Osteocyte (in vitro differentiated cells): ENCODE data around the gene HACD4. TPM values are rescaled to one million over a fixed set of nuclear protein-coding genes. Genes with fewer than 3 reads are reported as not detected.

ENCODE experiments used
- DNase-seq: peaks from one replicate; pipeline ENCODE4 v3.0.0; 2021; ENCODE audit warnings: mixed read lengths; ENCODE audit not compliant: unreplicated experiment; ENCODE audit errors: extremely low spot score
- H3K27ac Mint-ChIP-seq: one replicate; pipeline ENCODE4 v1.8.0; 2021; ENCODE audit warnings: mild to moderate bottlenecking, mixed read lengths; ENCODE audit not compliant: unreplicated experiment
- H3K27me3 Mint-ChIP-seq: one replicate; pipeline ENCODE4 v1.8.0; 2021; ENCODE audit warnings: mixed read lengths; ENCODE audit not compliant: unreplicated experiment
- H3K36me3 Mint-ChIP-seq: one replicate; pipeline ENCODE4 v1.8.0; 2021; ENCODE audit warnings: mixed read lengths; ENCODE audit not compliant: unreplicated experiment
- H3K4me1 Mint-ChIP-seq: one replicate; pipeline ENCODE4 v1.8.0; 2021; ENCODE audit warnings: mixed read lengths; ENCODE audit not compliant: unreplicated experiment
- H3K4me3 Mint-ChIP-seq: one replicate; pipeline ENCODE4 v1.8.0; 2021; ENCODE audit warnings: mild to moderate bottlenecking, moderate library complexity, mixed read lengths; ENCODE audit not compliant: unreplicated experiment
- H3K9me3 Mint-ChIP-seq: one replicate; pipeline ENCODE4 v1.8.0; 2021; ENCODE audit warnings: mixed read lengths; ENCODE audit not compliant: unreplicated experiment
- total RNA-seq: library from RNA; stranded (reverse); gene quantifications from 2 replicates; pipeline ENCODE4 v1.2.1, GENCODE V29; 2021
- TF ChIP-seq, protein P1 (sequence below): fragments of 200-600 bp; sonication (generic); IDR thresholded peaks from 2 replicates; pipeline ENCODE4 v1.5.0; 2021; ENCODE audit warnings: antibody characterized with exemption, mild to moderate bottlenecking, moderate library complexity

Gene HACD4
- total RNA-seq, 1 donor from 2014 or later = 2.4 TPM

DNA sequence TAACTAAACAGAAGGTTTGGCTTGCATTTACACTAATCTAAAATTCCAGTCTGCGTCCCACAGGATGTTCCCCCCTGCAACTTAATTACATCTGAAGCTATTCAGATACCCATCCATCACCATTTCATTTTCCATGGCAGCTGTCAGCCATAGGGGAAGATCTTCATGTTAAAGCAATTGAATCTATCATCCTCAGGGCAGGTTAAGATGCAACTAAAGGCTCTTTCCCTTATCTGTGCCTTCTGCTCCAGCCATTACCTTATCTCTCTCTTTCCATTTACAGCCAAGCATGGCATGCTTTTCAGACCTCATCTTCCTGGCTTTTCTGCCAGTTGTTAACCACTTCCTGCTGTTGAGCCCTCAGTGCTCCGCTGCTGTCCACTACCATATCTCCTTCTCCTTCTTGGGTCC lies 15.8 kb upstream of the HACD4 start:
- DNase-seq = no peak
- no peaks in the 10 kb centered on the region for H3K9me3 Mint-ChIP-seq
- H3K36me3 Mint-ChIP-seq = no peaks in the 10 kb centered on the region
- no peak overlapping the region for H3K27ac Mint-ChIP-seq
- H3K4me1 Mint-ChIP-seq = peaks cover 2% of the 10 kb centered on the region
- no peak overlapping the region for H3K4me3 Mint-ChIP-seq
- peaks cover 1% of the 10 kb centered on the region for H3K27me3 Mint-ChIP-seq
- TF ChIP-seq, protein P1, sequence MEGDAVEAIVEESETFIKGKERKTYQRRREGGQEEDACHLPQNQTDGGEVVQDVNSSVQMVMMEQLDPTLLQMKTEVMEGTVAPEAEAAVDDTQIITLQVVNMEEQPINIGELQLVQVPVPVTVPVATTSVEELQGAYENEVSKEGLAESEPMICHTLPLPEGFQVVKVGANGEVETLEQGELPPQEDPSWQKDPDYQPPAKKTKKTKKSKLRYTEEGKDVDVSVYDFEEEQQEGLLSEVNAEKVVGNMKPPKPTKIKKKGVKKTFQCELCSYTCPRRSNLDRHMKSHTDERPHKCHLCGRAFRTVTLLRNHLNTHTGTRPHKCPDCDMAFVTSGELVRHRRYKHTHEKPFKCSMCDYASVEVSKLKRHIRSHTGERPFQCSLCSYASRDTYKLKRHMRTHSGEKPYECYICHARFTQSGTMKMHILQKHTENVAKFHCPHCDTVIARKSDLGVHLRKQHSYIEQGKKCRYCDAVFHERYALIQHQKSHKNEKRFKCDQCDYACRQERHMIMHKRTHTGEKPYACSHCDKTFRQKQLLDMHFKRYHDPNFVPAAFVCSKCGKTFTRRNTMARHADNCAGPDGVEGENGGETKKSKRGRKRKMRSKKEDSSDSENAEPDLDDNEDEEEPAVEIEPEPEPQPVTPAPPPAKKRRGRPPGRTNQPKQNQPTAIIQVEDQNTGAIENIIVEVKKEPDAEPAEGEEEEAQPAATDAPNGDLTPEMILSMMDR = no peak

DNA sequence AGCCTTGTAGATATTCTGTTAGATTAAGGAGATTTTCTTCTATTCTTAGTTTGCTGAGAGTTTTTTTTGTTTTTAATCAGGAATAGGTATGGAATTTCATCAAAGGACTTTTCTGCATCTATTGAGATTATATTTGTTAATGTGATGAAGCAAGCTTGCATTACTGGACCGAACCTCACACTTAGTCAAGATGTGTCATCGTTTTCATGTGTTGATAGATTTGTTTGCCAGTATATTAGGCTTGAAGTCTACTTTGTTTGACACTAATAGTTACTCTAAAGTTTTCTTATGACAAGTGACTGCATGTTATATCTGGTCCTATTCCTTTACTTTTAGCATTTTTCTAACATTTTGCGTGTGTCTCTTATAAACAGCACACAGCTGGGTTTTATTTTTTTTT lies 12.4 kb upstream of the HACD4 start:
- DNase-seq = no peak
- no peaks in the 10 kb centered on the region for H3K36me3 Mint-ChIP-seq
- no peak overlapping the region for H3K27ac Mint-ChIP-seq
- no peaks in the 10 kb centered on the region for H3K9me3 Mint-ChIP-seq
- peaks cover 1% of the 10 kb centered on the region for H3K27me3 Mint-ChIP-seq
- H3K4me3 Mint-ChIP-seq = no peak overlapping the region
- no peaks in the 10 kb centered on the region for H3K4me1 Mint-ChIP-seq
- TF ChIP-seq, protein P1 = no peak

DNA sequence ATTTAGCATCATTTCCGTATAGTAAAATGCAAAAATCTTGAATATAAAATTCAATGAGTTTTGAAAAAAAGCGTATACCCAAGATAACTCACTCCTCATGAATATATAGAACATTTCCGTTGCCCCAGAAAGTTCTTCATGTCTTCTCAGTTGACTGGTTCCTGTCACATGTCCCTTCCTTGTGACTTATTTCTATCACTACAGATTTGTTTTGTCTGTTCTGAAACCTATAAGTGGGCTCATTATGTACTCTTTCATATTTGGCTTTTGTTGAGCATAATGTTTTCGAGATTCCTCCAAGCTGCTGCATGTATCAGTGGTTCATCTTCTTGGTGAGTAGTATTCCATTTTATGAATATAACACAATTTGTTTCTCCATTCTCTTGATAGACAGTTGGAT lies 11.0 kb upstream of the HACD4 start:
- no peaks in the 10 kb centered on the region for H3K4me1 Mint-ChIP-seq
- H3K27me3 Mint-ChIP-seq = peaks cover 1% of the 10 kb centered on the region
- H3K36me3 Mint-ChIP-seq = no peaks in the 10 kb centered on the region
- no peak overlapping the region for H3K27ac Mint-ChIP-seq
- H3K4me3 Mint-ChIP-seq = no peak overlapping the region
- no peak for DNase-seq
- H3K9me3 Mint-ChIP-seq = no peaks in the 10 kb centered on the region
- TF ChIP-seq, protein P1 = no peak

DNA sequence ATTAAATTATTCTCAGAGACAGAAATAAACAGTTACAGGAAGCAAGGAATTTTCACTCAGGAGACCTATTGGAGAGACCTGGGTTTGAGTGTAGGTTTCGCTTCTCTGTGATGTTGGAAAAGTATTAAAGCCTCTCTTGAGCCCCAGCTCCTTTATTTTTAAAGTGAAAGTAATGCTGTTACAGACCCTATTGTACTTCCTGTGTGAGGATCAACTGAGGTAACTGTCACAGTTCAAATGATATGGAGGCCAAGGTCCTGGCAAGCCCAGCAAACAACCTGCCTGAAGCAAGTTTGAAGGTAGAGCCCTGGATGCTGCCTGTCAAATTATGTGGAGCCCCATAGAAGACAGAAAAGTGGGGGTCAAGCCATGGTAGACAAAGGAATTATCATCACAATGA lies 7.9 kb upstream of the HACD4 start:
- no peak overlapping the region for H3K27ac Mint-ChIP-seq
- TF ChIP-seq, protein P1 = no peak
- no peak for DNase-seq
- no peak overlapping the region for H3K4me3 Mint-ChIP-seq
- no peaks in the 10 kb centered on the region for H3K9me3 Mint-ChIP-seq
- H3K36me3 Mint-ChIP-seq = no peaks in the 10 kb centered on the region
- H3K27me3 Mint-ChIP-seq = no peaks in the 10 kb centered on the region
- H3K4me1 Mint-ChIP-seq = no peaks in the 10 kb centered on the region

DNA sequence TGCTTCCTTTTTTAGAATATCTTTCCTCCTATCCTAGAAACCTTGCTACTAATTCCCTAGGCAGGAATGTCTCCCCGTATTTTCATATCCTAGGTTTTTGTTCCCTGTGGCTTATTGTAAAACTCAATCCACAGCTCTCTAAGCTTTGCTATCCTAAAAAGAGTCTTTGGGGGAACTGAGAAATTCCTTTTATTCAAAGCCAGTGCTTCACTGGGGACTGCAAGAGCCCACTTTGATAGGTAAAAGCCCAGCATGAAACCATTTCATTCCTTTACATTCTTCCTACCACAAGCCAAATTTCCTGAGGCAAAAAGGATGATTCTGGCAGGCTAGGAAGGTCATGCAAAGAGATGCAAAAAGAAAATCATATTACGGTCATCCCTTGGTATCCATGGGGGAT lies 5.8 kb upstream of the HACD4 start:
- TF ChIP-seq, protein P1 = no peak
- Mint-ChIP-seq H3K9me3 (no peaks in the 10 kb centered on the region), H3K27me3 (no peaks in the 10 kb centered on the region)

More for the DNA sequence above, 5.8 kb upstream of the HACD4 start:
- Mint-ChIP-seq H3K4me3 (no peak overlapping the region), H3K36me3 (peaks cover 2% of the 10 kb centered on the region), H3K27ac (no peak overlapping the region), H3K4me1 (peaks cover 2% of the 10 kb centered on the region)
- no peak for DNase-seq
